ACC112 (cell line): ENCODE results near the gene PDLIM1.
A peak's percentile ranks its signal among the peaks of the same experiment; 100 is the strongest.

Experiments
- H2AFZ ChIP-seq: fragments of 200-600 bp; sonication (generic); one replicate; pipeline ENCODE4 v1.6.0; 2017; ENCODE audit warnings: antibody characterized with exemption, low read length; ENCODE audit not compliant: unreplicated experiment
- H3K27ac ChIP-seq: fragments of 200-600 bp; sonication (generic); 2 replicates; pipeline ENCODE4 v1.5.1; 2014; ENCODE audit warnings: low read depth, mild to moderate bottlenecking, antibody characterized with exemption, low read length, moderate library complexity
- H3K27me3 ChIP-seq: fragments of 200-600 bp; sonication (generic); 2 replicates; pipeline ENCODE4 v1.6.1; 2014; ENCODE audit warnings: mild to moderate bottlenecking, antibody characterized with exemption, low read length, moderate library complexity, mixed read lengths; ENCODE audit not compliant: insufficient read depth
- H3K36me3 ChIP-seq: fragments of 200-600 bp; sonication (generic); 2 replicates; pipeline ENCODE4 v1.6.1; 2016; ENCODE audit warnings: mild to moderate bottlenecking, antibody characterized with exemption, low read length, moderate library complexity, mixed read lengths; ENCODE audit not compliant: insufficient read depth
- H3K4me1 ChIP-seq: fragments of 200-600 bp; sonication (generic); one replicate; pipeline ENCODE4 v1.6.1; 2016; ENCODE audit warnings: low read length, mixed read lengths; ENCODE audit not compliant: insufficient read depth, unreplicated experiment, control insufficient read depth
- H3K4me3 ChIP-seq: fragments of 200-600 bp; sonication (generic); 2 replicates; pipeline ENCODE4 v1.5.1; 2014; ENCODE audit warnings: mild to moderate bottlenecking, low read depth, low read length
- H3K79me2 ChIP-seq: fragments of 200-600 bp; sonication (generic); one replicate; pipeline ENCODE4 v1.6.0; 2016; ENCODE audit warnings: low read length; ENCODE audit not compliant: control insufficient read depth, unreplicated experiment, insufficient read depth

Gene PDLIM1

DNA sequence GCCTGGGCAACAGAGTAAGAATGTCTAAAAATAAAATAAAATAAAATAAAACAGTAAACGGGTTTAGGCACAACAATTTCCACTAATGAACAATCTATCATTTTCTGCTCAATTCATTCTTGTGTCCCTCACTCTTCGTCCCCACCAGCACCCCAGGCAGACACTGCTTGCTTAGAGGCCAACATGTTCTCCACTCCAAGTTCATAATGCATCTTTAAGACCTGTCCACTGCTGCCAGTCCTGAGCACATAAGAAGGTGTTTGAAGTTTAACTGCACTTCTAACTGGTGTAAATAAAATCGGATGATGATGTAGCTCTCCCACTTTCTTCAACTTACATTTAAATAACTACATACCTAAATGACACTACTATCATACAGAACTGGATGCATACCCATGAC is 13.2 kb downstream of the PDLIM1 start:
- no peaks in the 10 kb centered on the region for H3K27me3 ChIP-seq
- peaks cover 74% of the 10 kb centered on the region for H3K4me1 ChIP-seq
- H3K27ac ChIP-seq = peak overlapping the region; percentile 50
- H3K79me2 ChIP-seq = peaks cover 63% of the 10 kb centered on the region
- H3K4me3 ChIP-seq = no peak overlapping the region
- H2AFZ ChIP-seq = no peak overlapping the region
- no peaks in the 10 kb centered on the region for H3K36me3 ChIP-seq

DNA sequence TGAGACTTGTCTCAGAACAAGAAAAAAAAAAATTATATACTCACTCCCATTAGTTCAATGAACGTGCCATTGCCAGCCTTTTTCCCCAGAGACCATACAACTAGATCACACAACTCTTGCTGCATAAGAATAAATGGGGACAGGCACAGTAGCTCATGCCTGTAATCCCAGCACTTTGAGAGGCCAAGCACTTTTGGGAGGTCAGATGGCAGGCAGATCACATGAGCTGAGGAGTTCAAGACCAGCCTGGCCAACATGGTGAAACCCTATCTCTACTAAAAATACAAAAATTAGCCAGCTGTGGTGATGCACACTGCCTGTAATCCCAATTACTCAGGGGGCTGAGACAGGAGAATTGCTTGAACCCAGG is 13.6 kb downstream of the PDLIM1 start:
- Histone ChIP-seq H2AFZ (no peak overlapping the region), H3K27me3 (no peaks in the 10 kb centered on the region), H3K36me3 (no peaks in the 10 kb centered on the region), H3K79me2 (peaks cover 63% of the 10 kb centered on the region), H3K4me1 (peaks cover 74% of the 10 kb centered on the region), H3K27ac (no peak overlapping the region; the same call in 1 of the 2 replicates), H3K4me3 (no peak overlapping the region)

DNA sequence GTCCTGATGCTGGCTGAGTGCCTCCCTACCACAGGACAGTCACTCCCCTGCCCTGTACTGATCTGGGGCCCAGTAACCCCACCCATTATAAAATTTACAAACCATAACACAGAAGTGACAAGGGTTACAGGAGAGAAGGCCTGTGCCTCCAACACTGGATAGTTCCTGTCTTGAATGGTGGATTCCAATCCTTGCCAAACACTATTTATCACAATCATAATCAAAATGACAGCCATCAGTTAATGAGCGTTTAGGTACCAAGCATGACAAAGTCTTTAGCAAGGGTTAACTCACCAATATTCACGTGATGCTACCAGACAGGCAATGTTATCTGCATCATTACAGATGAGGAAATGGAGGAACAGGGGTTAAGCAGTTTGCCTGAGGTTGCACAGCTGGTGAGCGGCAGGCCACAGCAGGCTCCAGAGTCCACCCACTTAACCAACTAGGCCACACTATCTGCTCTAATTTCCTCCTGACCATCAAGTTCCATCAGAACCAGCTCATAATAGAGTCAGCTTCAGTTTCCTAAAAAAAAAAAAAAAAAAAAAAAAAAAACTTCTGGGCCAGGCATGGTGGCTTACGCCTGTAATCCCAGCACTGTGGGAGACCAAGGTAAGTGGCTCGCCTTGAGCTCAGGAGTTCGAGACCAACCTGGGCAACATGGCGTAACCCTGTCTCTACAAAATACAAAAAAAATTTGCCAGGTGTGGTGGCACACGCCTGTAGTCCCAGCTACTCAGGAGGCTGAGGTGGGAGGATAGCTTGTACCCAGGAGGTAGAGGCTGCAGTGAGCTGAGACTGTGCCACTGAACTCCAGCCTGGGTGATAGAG is 14.2 kb downstream of the PDLIM1 start:
- H3K36me3 ChIP-seq = no peaks in the 10 kb centered on the region
- no peaks in the 10 kb centered on the region for H3K27me3 ChIP-seq
- no peak overlapping the region for H3K4me3 ChIP-seq
- H3K79me2 ChIP-seq = peaks cover 60% of the 10 kb centered on the region
- no peak overlapping the region for H2AFZ ChIP-seq
- peak overlapping the region; percentile 87 for H3K27ac ChIP-seq
- H3K4me1 ChIP-seq = peaks cover 74% of the 10 kb centered on the region

GRCh38 chr10:95275726-95276366 is 15.0 kb downstream of the PDLIM1 start:
- Histone ChIP-seq H3K36me3 (no peaks in the 10 kb centered on the region), H2AFZ (no peak overlapping the region), H3K79me2 (peaks cover 55% of the 10 kb centered on the region), H3K4me1 (peaks cover 73% of the 10 kb centered on the region), H3K4me3 (0 out of 2 replicates have a peak overlapping the region, but pooled peaks have one; percentile 5), H3K27ac (peak overlapping the region; percentile 87), H3K27me3 (no peaks in the 10 kb centered on the region)

DNA sequence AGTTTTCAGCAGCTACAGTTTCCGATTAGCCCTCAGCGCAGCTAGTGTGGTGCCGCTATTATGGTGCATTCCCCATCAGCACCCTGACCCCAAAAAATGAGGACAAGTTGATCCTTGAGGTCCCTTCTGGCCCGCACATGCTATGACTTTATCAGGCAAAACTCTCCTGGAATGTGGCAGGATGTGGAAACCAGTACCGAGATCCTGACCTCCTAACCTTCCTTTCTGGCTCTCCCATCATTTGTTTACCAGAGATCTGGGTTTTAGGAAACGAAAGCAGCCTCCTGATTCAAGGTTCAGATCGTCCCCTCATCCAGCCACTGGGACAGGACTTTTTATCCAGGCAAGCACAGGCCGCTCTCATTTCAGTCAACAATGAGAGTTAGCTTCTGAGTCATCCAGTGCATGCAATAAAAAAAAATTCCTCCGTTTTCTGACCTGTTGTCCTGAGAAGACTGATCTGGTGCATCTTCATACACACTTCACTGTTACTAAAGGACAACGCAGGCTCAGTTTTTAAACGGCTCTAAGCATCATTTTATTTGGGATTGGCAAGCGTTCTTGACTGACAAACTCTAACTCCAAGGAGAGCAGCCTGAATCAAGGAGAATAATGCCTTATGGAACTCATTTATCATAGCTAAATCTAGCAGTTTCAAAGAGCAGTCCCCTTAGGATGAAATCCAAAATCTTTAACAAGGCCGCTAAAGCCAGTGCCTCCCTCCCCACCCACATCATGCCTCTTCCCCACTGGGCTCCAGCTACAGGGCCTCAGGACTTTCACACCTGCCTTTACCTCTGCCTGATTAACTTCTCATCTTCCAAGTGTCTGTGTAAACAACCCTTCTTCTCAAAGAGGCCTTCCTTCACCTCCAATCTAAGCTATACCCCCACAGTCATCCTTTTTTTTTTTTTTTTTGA is 17.1 kb downstream of the PDLIM1 start:
- Histone ChIP-seq H2AFZ (peak overlapping the region; percentile 14), H3K27me3 (no peaks in the 10 kb centered on the region), H3K79me2 (peaks cover 47% of the 10 kb centered on the region), H3K27ac (peak overlapping the region; percentile 87), H3K4me3 (peak overlapping the region; percentile 52), H3K36me3 (no peaks in the 10 kb centered on the region), H3K4me1 (peaks cover 60% of the 10 kb centered on the region)

- Histone ChIP-seq H2AFZ (no peak overlapping the region), H3K27me3 (no peaks in the 10 kb centered on the region), H3K79me2 (peaks cover 14% of the 10 kb centered on the region), H3K4me3 (no peak overlapping the region), H3K36me3 (no peaks in the 10 kb centered on the region), H3K4me1 (peaks cover 29% of the 10 kb centered on the region), H3K27ac (peak overlapping the region; percentile 70)
Observed at GRCh38 chr10:95268438-95268837, 22.4 kb downstream of the PDLIM1 start.

- Histone ChIP-seq H3K4me1 (peaks cover 22% of the 10 kb centered on the region), H3K27ac (peak overlapping the region; percentile 70), H3K79me2 (peaks cover 8% of the 10 kb centered on the region), H3K36me3 (no peaks in the 10 kb centered on the region), H2AFZ (no peak overlapping the region), H3K4me3 (no peak overlapping the region), H3K27me3 (no peaks in the 10 kb centered on the region)
Observed at GRCh38 chr10:95267251-95267650, 23.6 kb downstream of the PDLIM1 start.

DNA sequence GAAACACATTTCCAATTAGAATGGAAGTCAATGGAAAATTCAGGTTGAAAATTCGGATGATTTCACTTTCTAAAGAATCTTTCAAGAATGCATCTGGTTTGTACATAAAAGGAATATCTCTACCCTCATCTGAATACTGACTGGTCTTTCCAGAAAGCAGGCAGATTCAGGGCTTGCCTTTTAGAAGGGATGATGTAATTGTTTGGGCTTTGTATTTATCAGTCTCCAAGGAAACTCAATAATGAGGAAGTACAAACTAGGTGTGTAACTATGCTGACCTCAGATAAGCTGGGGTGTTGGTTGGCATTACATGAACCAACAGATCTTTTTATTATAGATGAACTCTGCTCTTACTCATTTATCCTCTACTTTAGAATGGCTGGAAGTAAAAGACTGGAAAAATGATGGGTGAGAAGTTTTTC is 24.1 kb downstream of the PDLIM1 start:
- Histone ChIP-seq H3K4me1 (peaks cover 22% of the 10 kb centered on the region), H3K4me3 (no peak overlapping the region), H3K36me3 (no peaks in the 10 kb centered on the region), H3K79me2 (peaks cover 7% of the 10 kb centered on the region), H3K27me3 (no peaks in the 10 kb centered on the region), H3K27ac (peak overlapping the region; percentile 70), H2AFZ (no peak overlapping the region)

- no peak overlapping the region for H3K4me3 ChIP-seq
- H3K27ac ChIP-seq = no peak overlapping the region
- no peak overlapping the region for H2AFZ ChIP-seq
- peaks cover 33% of the 10 kb centered on the region for H3K4me1 ChIP-seq
- H3K27me3 ChIP-seq = no peaks in the 10 kb centered on the region
- peaks cover 3% of the 10 kb centered on the region for H3K79me2 ChIP-seq
- no peaks in the 10 kb centered on the region for H3K36me3 ChIP-seq
Observed at GRCh38 chr10:95265572-95265971, 25.2 kb downstream of the PDLIM1 start.

DNA sequence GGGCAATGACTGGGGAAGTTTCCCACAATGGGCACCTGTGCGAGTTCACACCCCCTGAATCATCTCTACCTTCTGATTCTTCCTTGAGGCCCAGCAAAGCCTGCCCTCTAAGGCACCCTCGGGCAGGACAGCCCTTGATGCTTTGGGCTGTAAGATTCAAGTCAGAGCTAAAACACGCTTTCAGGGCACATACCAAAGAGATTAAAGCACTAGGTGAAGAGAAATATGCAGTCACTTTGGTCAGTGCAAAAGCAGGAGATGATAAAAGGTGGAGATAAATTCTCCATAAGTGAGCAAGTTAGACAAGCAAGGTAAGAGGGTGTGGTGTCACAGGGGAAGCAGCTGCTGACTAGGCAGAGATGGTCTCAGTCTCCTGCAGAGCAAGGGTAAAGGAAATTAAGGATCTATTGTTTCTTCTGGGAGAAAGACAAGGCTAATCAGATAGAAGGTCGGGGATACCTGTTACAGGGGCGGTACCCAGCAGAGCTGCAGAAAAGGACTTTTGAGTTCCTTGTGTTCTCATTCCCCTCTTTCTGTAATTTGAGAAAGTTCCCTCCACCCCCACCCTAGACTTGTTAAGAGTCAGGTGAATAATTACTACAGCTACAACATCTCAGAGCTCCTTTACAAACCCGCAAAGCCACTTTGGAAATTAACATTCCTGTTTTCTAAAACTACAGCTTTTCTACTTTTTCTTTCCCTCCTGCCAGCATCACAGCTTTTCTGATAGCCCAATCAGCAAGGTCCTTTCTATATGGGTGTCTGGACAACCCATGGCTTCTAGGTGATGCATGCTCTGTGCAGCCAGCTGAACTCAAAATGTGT is 26.4 kb downstream of the PDLIM1 start:
- peaks cover 42% of the 10 kb centered on the region for H3K4me1 ChIP-seq
- no peaks in the 10 kb centered on the region for H3K27me3 ChIP-seq
- no peak overlapping the region for H3K27ac ChIP-seq
- peaks cover 4% of the 10 kb centered on the region for H3K79me2 ChIP-seq
- no peak overlapping the region for H2AFZ ChIP-seq
- peaks cover 10% of the 10 kb centered on the region for H3K36me3 ChIP-seq
- no peak overlapping the region for H3K4me3 ChIP-seq
